WTC11 (cell line): ENCODE data around the gene ARHGEF28.

ENCODE experiments used
- ATF3 ChIP-seq: sonication (generic); formaldehyde crosslinking; conservative IDR thresholded peaks from 2 replicates; pipeline ENCODE4 v1.8.1; 2022; ENCODE audit warnings: mild to moderate bottlenecking, missing genetic modification reagents
- CREB1 ChIP-seq: sonication (generic); formaldehyde crosslinking; IDR thresholded peaks from 2 replicates; pipeline ENCODE4 v1.8.0; 2023; ENCODE audit warnings: mild to moderate bottlenecking, missing genetic modification reagents
- ESRRA ChIP-seq: sonication (generic); formaldehyde crosslinking; IDR thresholded peaks from 2 replicates; pipeline ENCODE4 v1.8.1; 2022; ENCODE audit warnings: mild to moderate bottlenecking, missing genetic modification reagents, borderline replicate concordance
- HMGA2 ChIP-seq: fragments of 250-450 bp; sonication (Bioruptor Pico); IDR thresholded peaks from 2 replicates; pipeline ENCODE4 v1.4.0; 2021; ENCODE audit warnings: mild to moderate bottlenecking, moderate library complexity
- PREB ChIP-seq: sonication (generic); formaldehyde crosslinking; IDR thresholded peaks from 2 replicates; pipeline ENCODE4 v1.8.1; 2022; ENCODE audit warnings: mild to moderate bottlenecking, missing genetic modification reagents, moderate library complexity, borderline replicate concordance
- SMAD3 ChIP-seq: sonication (generic); formaldehyde crosslinking; IDR thresholded peaks from 2 replicates; pipeline ENCODE4 v1.8.0; 2022; ENCODE audit warnings: missing genetic modification reagents, mild to moderate bottlenecking, borderline replicate concordance
- USF2 ChIP-seq: sonication (generic); formaldehyde crosslinking; IDR thresholded peaks from 2 replicates; pipeline ENCODE4 v1.8.1; 2023; ENCODE audit warnings: mild to moderate bottlenecking, missing genetic modification reagents, moderate library complexity
- ZNF671 ChIP-seq: fragments of 250-450 bp; sonication (Bioruptor Pico); IDR thresholded peaks from 2 replicates; pipeline ENCODE4 v1.8.0; 2021; ENCODE audit warnings: mild to moderate bottlenecking
- TF ChIP-seq, protein P1 (sequence below): sonication (generic); formaldehyde crosslinking; IDR thresholded peaks from 2 replicates; pipeline ENCODE4 v1.8.0; 2022; ENCODE audit warnings: mild to moderate bottlenecking, missing genetic modification reagents
- TF ChIP-seq, protein P2 (sequence below): fragments of 200-600 bp; IDR thresholded peaks from 2 replicates; pipeline ENCODE4 v1.8.0; 2022; ENCODE audit warnings: antibody characterized with exemption
- TF ChIP-seq, protein P3 (sequence below): sonication (generic); formaldehyde crosslinking; IDR thresholded peaks from 2 replicates; pipeline ENCODE4 v1.8.1; 2023; ENCODE audit warnings: mild to moderate bottlenecking, missing genetic modification reagents, moderate library complexity
- TF ChIP-seq, protein P4 (sequence below): sonication (generic); formaldehyde crosslinking; IDR thresholded peaks from 2 replicates; pipeline ENCODE4 v1.8.0; 2022; ENCODE audit warnings: mild to moderate bottlenecking, missing genetic modification reagents

DNA sequence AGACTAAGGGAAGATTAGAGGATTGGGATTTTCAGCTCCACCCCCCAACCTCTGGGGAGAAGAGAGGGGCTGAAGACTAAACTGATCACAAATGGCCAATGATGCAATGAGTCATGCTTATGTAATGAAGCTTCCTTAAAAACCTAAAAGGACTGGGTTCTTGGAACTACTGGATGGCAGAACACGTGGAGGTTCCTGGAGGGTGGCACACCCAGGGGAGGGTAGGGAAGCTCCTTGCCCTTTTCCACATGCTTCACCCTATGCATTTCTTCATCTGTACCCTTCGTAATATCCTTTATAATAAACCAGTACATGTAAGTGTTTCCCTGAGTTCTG, 48.6 kb downstream of the ARHGEF28 start:
- TF ChIP-seq, protein P1, sequence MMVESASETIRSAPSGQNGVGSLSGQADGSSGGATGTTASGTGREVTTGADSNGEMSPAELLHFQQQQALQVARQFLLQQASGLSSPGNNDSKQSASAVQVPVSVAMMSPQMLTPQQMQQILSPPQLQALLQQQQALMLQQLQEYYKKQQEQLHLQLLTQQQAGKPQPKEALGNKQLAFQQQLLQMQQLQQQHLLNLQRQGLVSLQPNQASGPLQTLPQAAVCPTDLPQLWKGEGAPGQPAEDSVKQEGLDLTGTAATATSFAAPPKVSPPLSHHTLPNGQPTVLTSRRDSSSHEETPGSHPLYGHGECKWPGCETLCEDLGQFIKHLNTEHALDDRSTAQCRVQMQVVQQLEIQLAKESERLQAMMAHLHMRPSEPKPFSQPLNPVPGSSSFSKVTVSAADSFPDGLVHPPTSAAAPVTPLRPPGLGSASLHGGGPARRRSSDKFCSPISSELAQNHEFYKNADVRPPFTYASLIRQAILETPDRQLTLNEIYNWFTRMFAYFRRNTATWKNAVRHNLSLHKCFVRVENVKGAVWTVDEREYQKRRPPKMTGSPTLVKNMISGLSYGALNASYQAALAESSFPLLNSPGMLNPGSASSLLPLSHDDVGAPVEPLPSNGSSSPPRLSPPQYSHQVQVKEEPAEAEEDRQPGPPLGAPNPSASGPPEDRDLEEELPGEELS = no peak
- TF ChIP-seq, protein P2, sequence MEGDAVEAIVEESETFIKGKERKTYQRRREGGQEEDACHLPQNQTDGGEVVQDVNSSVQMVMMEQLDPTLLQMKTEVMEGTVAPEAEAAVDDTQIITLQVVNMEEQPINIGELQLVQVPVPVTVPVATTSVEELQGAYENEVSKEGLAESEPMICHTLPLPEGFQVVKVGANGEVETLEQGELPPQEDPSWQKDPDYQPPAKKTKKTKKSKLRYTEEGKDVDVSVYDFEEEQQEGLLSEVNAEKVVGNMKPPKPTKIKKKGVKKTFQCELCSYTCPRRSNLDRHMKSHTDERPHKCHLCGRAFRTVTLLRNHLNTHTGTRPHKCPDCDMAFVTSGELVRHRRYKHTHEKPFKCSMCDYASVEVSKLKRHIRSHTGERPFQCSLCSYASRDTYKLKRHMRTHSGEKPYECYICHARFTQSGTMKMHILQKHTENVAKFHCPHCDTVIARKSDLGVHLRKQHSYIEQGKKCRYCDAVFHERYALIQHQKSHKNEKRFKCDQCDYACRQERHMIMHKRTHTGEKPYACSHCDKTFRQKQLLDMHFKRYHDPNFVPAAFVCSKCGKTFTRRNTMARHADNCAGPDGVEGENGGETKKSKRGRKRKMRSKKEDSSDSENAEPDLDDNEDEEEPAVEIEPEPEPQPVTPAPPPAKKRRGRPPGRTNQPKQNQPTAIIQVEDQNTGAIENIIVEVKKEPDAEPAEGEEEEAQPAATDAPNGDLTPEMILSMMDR = no peak
- TF ChIP-seq USF2 (CRISPR knock-in tag) = no peak
- TF ChIP-seq CREB1 (CRISPR knock-in tag) = no peak
- TF ChIP-seq, protein P3, sequence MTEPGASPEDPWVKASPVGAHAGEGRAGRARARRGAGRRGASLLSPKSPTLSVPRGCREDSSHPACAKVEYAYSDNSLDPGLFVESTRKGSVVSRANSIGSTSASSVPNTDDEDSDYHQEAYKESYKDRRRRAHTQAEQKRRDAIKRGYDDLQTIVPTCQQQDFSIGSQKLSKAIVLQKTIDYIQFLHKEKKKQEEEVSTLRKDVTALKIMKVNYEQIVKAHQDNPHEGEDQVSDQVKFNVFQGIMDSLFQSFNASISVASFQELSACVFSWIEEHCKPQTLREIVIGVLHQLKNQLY (CRISPR knock-in tag) = no peak
- TF ChIP-seq SMAD3 (CRISPR knock-in tag) = no peak
- TF ChIP-seq PREB (CRISPR knock-in tag) = no peak
- no peak for TF ChIP-seq HMGA2 (CRISPR knock-in tag)
- TF ChIP-seq ATF3 (CRISPR knock-in tag) = no peak
- no peak for TF ChIP-seq ESRRA (CRISPR knock-in tag)
- TF ChIP-seq, protein P4, sequence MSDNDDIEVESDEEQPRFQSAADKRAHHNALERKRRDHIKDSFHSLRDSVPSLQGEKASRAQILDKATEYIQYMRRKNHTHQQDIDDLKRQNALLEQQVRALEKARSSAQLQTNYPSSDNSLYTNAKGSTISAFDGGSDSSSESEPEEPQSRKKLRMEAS (CRISPR knock-in tag) = no peak
- TF ChIP-seq ZNF671 (CRISPR knock-in tag) = no peak
